Measurements from ENCODE around the gene MVB12A. TPM values are rescaled to one million over a fixed set of nuclear protein-coding genes. Genes with fewer than 3 reads are reported as not detected.

The MVB12A gene
- total RNA-seq, 6 experiments from 2014 or later = 45.2 to 49.2 (median 47.2) TPM

DNA sequence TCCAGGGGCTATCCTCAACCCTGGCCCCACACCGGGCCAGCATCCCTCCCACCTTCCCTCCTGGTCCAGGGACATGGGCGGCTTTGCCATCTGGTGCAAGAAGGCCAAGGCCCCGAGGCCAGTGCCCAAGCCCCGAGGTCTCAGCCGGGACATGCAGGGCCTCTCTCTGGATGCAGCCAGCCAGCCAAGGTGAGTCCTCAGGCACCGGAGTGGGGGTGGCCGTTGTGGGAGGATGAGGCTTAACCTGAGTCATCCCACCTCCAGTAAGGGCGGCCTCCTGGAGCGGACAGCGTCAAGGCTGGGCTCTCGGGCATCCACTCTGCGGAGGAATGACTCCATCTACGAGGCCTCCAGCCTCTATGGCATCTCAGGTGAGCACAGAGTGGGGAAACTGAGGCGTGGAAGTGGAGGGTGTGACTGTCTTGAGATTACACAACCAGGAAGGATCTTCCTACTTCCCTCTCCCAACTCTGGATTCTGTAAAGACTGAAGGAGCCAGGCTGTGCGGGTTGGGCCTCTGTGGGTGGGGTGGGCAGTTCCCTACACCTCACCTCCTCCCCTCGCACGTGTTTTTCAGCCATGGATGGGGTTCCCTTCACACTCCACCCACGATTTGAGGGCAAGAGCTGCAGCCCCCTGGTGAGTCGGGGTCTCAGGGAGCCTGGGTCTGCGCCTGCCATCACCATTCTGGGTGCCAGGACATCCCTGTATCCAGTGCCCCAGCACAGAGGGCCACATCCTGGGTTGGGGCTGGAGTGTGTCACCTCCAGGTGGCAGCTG, 3.8 kb downstream of the MVB12A start:
- no peak for DNase-seq
- H3K9me3 Mint-ChIP-seq = no peaks in the 10 kb centered on the region
- no peak overlapping the region for H3K27ac Mint-ChIP-seq
- H3K4me1 Mint-ChIP-seq (ENCODE audit: low read depth) = peaks cover 16% of the 10 kb centered on the region
- no peaks in the 10 kb centered on the region; the same call in 1 of the 2 replicates for H3K27me3 Mint-ChIP-seq (ENCODE audit: insufficient read depth)
- H3K4me3 Mint-ChIP-seq = no peak overlapping the region
- H3K36me3 Mint-ChIP-seq (ENCODE audit: low read depth) = no peaks in the 10 kb centered on the region
- TF ChIP-seq, protein P1, sequence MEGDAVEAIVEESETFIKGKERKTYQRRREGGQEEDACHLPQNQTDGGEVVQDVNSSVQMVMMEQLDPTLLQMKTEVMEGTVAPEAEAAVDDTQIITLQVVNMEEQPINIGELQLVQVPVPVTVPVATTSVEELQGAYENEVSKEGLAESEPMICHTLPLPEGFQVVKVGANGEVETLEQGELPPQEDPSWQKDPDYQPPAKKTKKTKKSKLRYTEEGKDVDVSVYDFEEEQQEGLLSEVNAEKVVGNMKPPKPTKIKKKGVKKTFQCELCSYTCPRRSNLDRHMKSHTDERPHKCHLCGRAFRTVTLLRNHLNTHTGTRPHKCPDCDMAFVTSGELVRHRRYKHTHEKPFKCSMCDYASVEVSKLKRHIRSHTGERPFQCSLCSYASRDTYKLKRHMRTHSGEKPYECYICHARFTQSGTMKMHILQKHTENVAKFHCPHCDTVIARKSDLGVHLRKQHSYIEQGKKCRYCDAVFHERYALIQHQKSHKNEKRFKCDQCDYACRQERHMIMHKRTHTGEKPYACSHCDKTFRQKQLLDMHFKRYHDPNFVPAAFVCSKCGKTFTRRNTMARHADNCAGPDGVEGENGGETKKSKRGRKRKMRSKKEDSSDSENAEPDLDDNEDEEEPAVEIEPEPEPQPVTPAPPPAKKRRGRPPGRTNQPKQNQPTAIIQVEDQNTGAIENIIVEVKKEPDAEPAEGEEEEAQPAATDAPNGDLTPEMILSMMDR (IDR thresholded peaks at IDR 0.05) = no peak

DNA sequence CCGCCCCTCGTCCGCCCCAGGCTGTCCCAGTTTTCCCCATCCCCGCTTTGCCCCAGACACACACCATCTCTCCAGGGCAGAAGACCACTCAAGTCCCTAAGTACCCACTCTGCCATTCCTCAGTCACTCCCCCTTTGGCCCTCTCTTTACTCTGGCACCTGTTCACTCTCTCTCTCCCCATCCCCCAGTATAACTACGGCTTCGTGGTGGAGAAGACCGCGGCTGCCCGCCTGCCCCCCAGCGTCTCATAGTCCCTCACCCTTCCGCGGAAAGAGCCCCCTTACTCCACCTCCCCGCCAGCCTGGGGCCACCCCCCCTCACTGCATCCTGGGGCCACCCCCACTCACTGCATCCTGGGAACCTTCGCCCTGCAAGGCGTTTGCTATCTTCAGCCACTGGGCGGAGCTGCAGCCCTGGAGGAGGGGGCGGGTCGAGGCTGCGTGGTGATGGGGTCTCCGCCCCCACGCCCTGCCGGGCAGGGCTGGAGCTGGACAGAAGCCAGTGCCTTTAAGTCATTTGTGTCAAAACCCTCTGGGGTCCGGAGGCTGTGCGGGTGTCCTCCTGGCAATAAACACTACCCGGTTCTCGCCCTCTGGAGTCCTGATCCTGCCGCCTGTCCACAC, 5.0 kb downstream of the MVB12A start:
- no peak for DNase-seq
- TF ChIP-seq, protein P1 (IDR thresholded peaks at IDR 0.05) = peak; percentile 58
- H3K4me1 Mint-ChIP-seq (ENCODE audit: low read depth) = peaks cover 6% of the 10 kb centered on the region
- H3K9me3 Mint-ChIP-seq = no peaks in the 10 kb centered on the region
- H3K27ac Mint-ChIP-seq = no peak overlapping the region
- peaks cover 3% of the 10 kb centered on the region for H3K27me3 Mint-ChIP-seq (ENCODE audit: insufficient read depth)
- H3K4me3 Mint-ChIP-seq = no peak overlapping the region
- no peaks in the 10 kb centered on the region for H3K36me3 Mint-ChIP-seq (ENCODE audit: low read depth)

DNA sequence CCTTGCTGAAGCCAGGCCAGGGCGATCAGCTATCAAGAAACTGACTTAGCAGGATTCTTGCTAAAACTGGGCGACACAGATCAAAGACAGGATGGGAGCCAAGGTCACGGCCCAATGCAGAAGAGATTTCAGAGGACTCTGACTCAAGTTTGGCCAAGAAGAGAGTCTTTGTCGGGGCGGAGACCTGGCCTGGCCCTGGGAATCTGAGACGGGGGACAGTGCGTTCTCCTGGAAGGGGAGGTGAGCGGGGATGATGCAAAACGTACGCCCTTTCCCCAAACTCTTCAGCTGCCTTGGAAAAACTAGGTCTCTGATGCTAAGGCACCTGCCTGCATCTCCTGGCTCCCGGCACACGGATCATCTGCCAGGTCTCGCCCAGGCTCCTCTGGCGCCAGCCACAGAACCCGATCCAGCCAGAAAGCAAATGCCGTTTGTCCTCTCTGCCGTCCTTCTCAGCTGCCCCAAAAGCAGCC, 9.8 kb downstream of the MVB12A start:
- DNase-seq = no peak
- H3K36me3 Mint-ChIP-seq (ENCODE audit: low read depth) = no peaks in the 10 kb centered on the region
- peaks cover 3% of the 10 kb centered on the region for H3K27me3 Mint-ChIP-seq (ENCODE audit: insufficient read depth)
- H3K4me3 Mint-ChIP-seq = no peak overlapping the region
- no peaks in the 10 kb centered on the region for H3K4me1 Mint-ChIP-seq (ENCODE audit: low read depth)
- no peaks in the 10 kb centered on the region for H3K9me3 Mint-ChIP-seq
- TF ChIP-seq, protein P1 (IDR thresholded peaks at IDR 0.05) = no peak
- H3K27ac Mint-ChIP-seq = no peak overlapping the region

DNA sequence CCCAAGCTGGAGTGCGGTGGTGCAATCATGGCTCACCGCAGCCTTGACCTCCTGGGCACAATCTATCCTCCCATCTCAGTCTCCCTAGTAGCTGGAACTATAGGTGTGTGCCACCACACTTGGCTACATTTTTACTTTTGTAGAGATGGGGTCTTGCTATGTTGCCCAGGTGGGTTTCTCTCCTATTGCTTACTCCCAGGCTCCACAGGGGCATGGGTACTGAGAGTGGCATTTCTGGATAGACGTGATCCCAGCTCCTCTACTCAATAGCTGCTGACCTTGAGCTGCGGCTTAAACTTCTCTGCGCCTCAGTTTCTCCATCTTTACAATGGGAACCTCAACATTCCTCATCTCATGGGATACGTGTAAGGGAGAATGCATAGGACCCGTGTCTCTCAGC, 11.6 kb downstream of the MVB12A start:
- Mint-ChIP-seq H3K4me1 (ENCODE audit: low read depth) (no peaks in the 10 kb centered on the region), H3K27me3 (ENCODE audit: insufficient read depth) (peaks cover 3% of the 10 kb centered on the region), H3K27ac (no peak overlapping the region), H3K9me3 (no peaks in the 10 kb centered on the region), H3K4me3 (no peak overlapping the region), H3K36me3 (ENCODE audit: low read depth) (no peaks in the 10 kb centered on the region)
- DNase-seq = no peak
- TF ChIP-seq, protein P1 (IDR thresholded peaks at IDR 0.05) = no peak

DNA sequence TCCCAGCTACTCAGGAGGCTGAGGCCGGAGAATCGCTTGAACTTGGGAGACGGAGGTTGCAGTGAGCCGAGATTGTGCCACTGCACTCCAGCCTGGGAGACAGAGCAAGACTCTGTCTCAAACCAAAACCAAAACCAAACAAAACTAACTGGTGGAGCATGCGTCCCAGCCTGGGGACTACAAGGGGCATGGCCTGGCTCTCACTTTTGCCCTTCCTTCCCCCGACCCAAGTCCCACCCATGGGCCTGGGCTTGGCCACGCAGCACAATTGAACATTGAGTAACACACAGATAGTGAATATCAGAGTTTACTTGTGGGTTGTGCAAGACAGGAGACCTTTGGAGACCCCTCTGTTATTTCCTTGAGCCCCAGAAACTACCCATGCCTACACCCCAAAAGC, 15.4 kb downstream of the MVB12A start:
- no peaks in the 10 kb centered on the region for H3K36me3 Mint-ChIP-seq (ENCODE audit: low read depth)

More for the DNA sequence above, 15.4 kb downstream of the MVB12A start:
- H3K4me3 Mint-ChIP-seq = no peak overlapping the region
- DNase-seq = no peak
- no peaks in the 10 kb centered on the region for H3K4me1 Mint-ChIP-seq (ENCODE audit: low read depth)
- no peaks in the 10 kb centered on the region for H3K9me3 Mint-ChIP-seq
- no peaks in the 10 kb centered on the region; the same call in none of the 2 replicates for H3K27me3 Mint-ChIP-seq (ENCODE audit: insufficient read depth)
- no peak overlapping the region for H3K27ac Mint-ChIP-seq
- TF ChIP-seq, protein P1 (IDR thresholded peaks at IDR 0.05) = no peak

Data from HFFc6 (cell line).